ENCODE measurements around the gene ULK3. TPM values are rescaled to one million over a fixed set of nuclear protein-coding genes. Genes with fewer than 3 reads are reported as not detected.

ULK3 gene
- total and polyA plus RNA-seq, 2 of the 4 experiments (the other 2 are of a cell fraction), result 11.8 to 22.7 TPM

DNA sequence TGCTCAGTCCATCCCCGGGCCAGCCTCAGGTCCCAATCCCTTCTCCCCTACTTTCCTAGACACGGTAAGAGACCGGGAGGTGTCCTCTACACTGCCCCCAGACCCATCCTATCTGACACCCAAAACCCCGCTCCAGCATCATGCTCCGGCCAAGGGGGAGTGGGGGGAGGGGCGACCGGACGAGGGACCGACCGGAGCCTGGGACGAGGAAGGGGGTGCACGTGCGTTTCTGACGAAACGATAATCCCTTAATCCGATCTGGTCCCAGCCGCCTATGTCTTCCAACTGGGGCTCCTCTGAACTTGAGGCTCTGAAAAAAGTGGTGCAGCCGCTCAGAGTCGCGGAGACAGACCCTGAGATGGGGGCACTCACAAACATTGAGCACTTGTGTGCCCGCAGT lies 16.0 kb downstream of the ULK3 start:
- H4K20me1 ChIP-seq (ENCODE audit: insufficient read depth, low read length), result no peaks in the 10 kb centered on the region; the same call in 1 of the 2 replicates
- H3K9me3 ChIP-seq (ENCODE audit: control insufficient read depth, insufficient read depth, low read length), result no peaks in the 10 kb centered on the region
- H2BK15ac ChIP-seq (ENCODE audit: low read depth, low read length), result no peak overlapping the region
- no peaks in the 10 kb centered on the region for H3K4me1 ChIP-seq (ENCODE audit: control insufficient read depth, insufficient read depth, low read length)
- H3K4me2 ChIP-seq (ENCODE audit: low read depth, low read length), result no peak overlapping the region
- no peak overlapping the region for H3K27ac ChIP-seq (ENCODE audit: insufficient read depth, low read length)
- H4K91ac ChIP-seq (ENCODE audit: insufficient read depth, low read depth, low read length), result no peak overlapping the region
- no peaks in the 10 kb centered on the region for H3K9me1 ChIP-seq (ENCODE audit: insufficient read depth, low read length)
- intact Hi-C loops (cut with micrococcal nuclease) (no loop called here), in situ Hi-C loops (cut with MboI; ENCODE audit: low sequenced_read_pairs) (no loop called here), dilution Hi-C loops (cut with HindIII; ENCODE audit: low sequenced_read_pairs, unreplicated experiment) (no loop called here)
- H3K9ac ChIP-seq (ENCODE audit: low read depth, low read length), result no peak overlapping the region
- H2AK9ac ChIP-seq (replicated peaks; ENCODE audit: low read depth, low read length, poor library complexity), result no peak overlapping the region
- H2AFZ ChIP-seq (replicated peaks; ENCODE audit: low read length, poor library complexity), result no peak overlapping the region
- no peak overlapping the region for H3K14ac ChIP-seq (replicated peaks; ENCODE audit: low read depth, low read length)
- no peak overlapping the region for H4K8ac ChIP-seq (ENCODE audit: low read depth in 2 of 2, low read length in 2 of 2)
- CTCF ChIA-PET, result no interaction called here
- no TSS peak for BruUV-seq (replicated peaks)
- H3K4me3 ChIP-seq (ENCODE audit: insufficient read depth, low read depth, low read length), result no peak overlapping the region
- H2AK5ac ChIP-seq (ENCODE audit: low read depth, low read length), result no peak overlapping the region
- no peak for TF ChIP-seq POLR2A (IDR thresholded peaks at IDR 0.05; ENCODE audit: low read depth, low read length)
- no peak for TF ChIP-seq NFE2L2 (IDR thresholded peaks at IDR 0.05; ENCODE audit: low read depth, low read length)
- no peak for TF ChIP-seq RCOR1 (IDR thresholded peaks at IDR 0.05; ENCODE audit: insufficient replicate concordance, low read length)
- TF ChIP-seq MXI1 (IDR thresholded peaks at IDR 0.05; ENCODE audit: borderline replicate concordance, low read depth, low read length), result no peak
- no peak for TF ChIP-seq RFX5 (IDR thresholded peaks at IDR 0.05; ENCODE audit: low read depth, low read length)
- TF ChIP-seq, protein P1, sequence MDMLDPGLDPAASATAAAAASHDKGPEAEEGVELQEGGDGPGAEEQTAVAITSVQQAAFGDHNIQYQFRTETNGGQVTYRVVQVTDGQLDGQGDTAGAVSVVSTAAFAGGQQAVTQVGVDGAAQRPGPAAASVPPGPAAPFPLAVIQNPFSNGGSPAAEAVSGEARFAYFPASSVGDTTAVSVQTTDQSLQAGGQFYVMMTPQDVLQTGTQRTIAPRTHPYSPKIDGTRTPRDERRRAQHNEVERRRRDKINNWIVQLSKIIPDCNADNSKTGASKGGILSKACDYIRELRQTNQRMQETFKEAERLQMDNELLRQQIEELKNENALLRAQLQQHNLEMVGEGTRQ (IDR thresholded peaks at IDR 0.05; ENCODE audit: low read depth, low read length), result no peak
- TF ChIP-seq, protein P2, sequence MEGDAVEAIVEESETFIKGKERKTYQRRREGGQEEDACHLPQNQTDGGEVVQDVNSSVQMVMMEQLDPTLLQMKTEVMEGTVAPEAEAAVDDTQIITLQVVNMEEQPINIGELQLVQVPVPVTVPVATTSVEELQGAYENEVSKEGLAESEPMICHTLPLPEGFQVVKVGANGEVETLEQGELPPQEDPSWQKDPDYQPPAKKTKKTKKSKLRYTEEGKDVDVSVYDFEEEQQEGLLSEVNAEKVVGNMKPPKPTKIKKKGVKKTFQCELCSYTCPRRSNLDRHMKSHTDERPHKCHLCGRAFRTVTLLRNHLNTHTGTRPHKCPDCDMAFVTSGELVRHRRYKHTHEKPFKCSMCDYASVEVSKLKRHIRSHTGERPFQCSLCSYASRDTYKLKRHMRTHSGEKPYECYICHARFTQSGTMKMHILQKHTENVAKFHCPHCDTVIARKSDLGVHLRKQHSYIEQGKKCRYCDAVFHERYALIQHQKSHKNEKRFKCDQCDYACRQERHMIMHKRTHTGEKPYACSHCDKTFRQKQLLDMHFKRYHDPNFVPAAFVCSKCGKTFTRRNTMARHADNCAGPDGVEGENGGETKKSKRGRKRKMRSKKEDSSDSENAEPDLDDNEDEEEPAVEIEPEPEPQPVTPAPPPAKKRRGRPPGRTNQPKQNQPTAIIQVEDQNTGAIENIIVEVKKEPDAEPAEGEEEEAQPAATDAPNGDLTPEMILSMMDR (conservative IDR thresholded peaks at IDR 0.05; ENCODE audit: low read depth, low read length), result no peak
- no peak for TF ChIP-seq RAD21 (IDR thresholded peaks at IDR 0.05; ENCODE audit: low read length)
- no peak for TF ChIP-seq CHD1 (IDR thresholded peaks at IDR 0.05; ENCODE audit: low read depth, low read length)
- no peak for TF ChIP-seq SMC3 (IDR thresholded peaks at IDR 0.05; ENCODE audit: low read depth, low read length)
- no peak for TF ChIP-seq MAFK (IDR thresholded peaks at IDR 0.05; ENCODE audit: low read depth, low read length)
- TF ChIP-seq CEBPB (IDR thresholded peaks at IDR 0.05; ENCODE audit: low read depth, low read length), result no peak
- TF ChIP-seq FOS (IDR thresholded peaks at IDR 0.05; ENCODE audit: low read depth, low read length), result no peak
- TF ChIP-seq BHLHE40 (IDR thresholded peaks at IDR 0.05; ENCODE audit: low read depth, low read length), result no peak
- no peak for TF ChIP-seq MAZ (IDR thresholded peaks at IDR 0.05; ENCODE audit: borderline replicate concordance, low read depth, low read length)
- TF ChIP-seq ELK1 (IDR thresholded peaks at IDR 0.05; ENCODE audit: borderline replicate concordance, low read depth, low read length), result no peak
- H2BK20ac ChIP-seq (ENCODE audit: low read depth, low read length), result no peak overlapping the region
- POLR2A ChIA-PET (ENCODE audit: unreplicated experiment), result no interaction called here
- H3K4ac ChIP-seq (ENCODE audit: low read depth, low read length), result no peak overlapping the region
- no peak overlapping the region for H3K56ac ChIP-seq (ENCODE audit: extremely low read depth, insufficient read depth, low read length)
- WGBS, 2 experiments (ENCODE audit: extremely low coverage in 2 of 2, insufficient read length in 1 of 2), result 18% methylated on average over 16 of the region's 21 CpGs; no CpG with 5 or more reads in 1 of the 2 experiments
- H4K5ac ChIP-seq (ENCODE audit: low read depth, low read length), result no peak overlapping the region
- no peak overlapping the region for H3K23ac ChIP-seq (ENCODE audit: low read depth, low read length)
- DNase-seq (no peak), ATAC-seq (ENCODE audit: low read depth) (no peak)
- no peak overlapping the region for H2BK120ac ChIP-seq (ENCODE audit: low read depth, low read length)
- no peaks in the 10 kb centered on the region for H3K79me1 ChIP-seq (ENCODE audit: low read depth in 1 of 2, low read length in 2 of 2)
- H2BK5ac ChIP-seq (ENCODE audit: low read depth, low read length, poor library complexity, severe bottlenecking), result no peak overlapping the region
- H3K18ac ChIP-seq (ENCODE audit: low read depth, low read length), result no peak overlapping the region
- H3K36me3 ChIP-seq (ENCODE audit: control insufficient read depth, insufficient read depth, low read length), result no peaks in the 10 kb centered on the region
- peaks cover 57% of the 10 kb centered on the region for H3K27me3 ChIP-seq (ENCODE audit: control insufficient read depth, insufficient read depth, low read length)

Measured in IMR-90 (cell line).